Suppressor macrophage treated with lipopolysaccharide for 1 hour (primary cell): ENCODE data around the gene NOG.

Experiments
- DNase-seq, 3 donors: peaks; one replicate each; pipeline ENCODE4 v3.0.0-alpha.2; 2020 to 2022

NOG gene

GRCh38 chr17:56639517-56639916 is 46.0 kb downstream of the NOG start:
- DNase-seq = no peak

GRCh38 chr17:56640116-56640515 is 46.6 kb downstream of the NOG start:
- no peak for DNase-seq

GRCh38 chr17:56641373-56641772 is 47.9 kb downstream of the NOG start:
- no peak for DNase-seq

GRCh38 chr17:56641894-56642293 is 48.4 kb downstream of the NOG start:
- DNase-seq = no peak

- DNase-seq = peak in 1 of 3 donors; percentile 24
These were observed 48.9 kb downstream of the NOG start for GRCh38 chr17:56642424-56642823.
